ENCODE data around the gene DOK7.

The DOK7 gene

GRCh38 chr4:3464349-3464905 is 1.3 kb downstream of the DOK7 start:
- DNase-seq: no peak

GRCh38 chr4:3464911-3465697 is 2.0 kb downstream of the DOK7 start:
- DNase-seq: no peak

GRCh38 chr4:3465698-3466671 is 2.9 kb downstream of the DOK7 start:
- DNase-seq: no peak

- DNase-seq: no peak
These were observed 3.8 kb downstream of the DOK7 start for GRCh38 chr4:3466691-3467600.

- DNase-seq: no peak
These were observed 4.5 kb downstream of the DOK7 start for GRCh38 chr4:3467601-3468031.

- DNase-seq: no peak
These were observed 5.0 kb downstream of the DOK7 start for GRCh38 chr4:3468154-3468553.

DNA sequence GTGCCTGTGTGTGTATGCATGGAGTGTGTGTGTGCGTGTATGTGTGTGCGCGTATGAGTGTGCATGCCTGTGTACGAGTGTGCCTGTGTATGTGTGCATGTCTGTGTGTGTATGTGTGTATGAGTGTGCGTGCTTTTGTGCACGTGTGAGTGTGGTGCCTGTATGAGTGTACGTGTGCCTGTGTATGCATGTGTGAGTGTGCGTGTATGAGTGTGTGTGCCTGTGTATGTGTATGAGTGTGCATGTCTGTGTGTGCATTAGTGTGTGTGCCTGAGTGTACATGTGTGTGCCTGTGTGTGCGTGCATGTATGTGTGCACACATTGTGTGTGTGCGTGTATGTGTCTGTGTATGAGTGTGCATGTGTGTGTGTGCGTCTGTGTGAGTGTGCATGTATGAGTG is 5.7 kb downstream of the DOK7 start:
- DNase-seq: no peak

GRCh38 chr4:3469386-3470243 is 6.5 kb downstream of the DOK7 start:
- no peak for DNase-seq

DNA sequence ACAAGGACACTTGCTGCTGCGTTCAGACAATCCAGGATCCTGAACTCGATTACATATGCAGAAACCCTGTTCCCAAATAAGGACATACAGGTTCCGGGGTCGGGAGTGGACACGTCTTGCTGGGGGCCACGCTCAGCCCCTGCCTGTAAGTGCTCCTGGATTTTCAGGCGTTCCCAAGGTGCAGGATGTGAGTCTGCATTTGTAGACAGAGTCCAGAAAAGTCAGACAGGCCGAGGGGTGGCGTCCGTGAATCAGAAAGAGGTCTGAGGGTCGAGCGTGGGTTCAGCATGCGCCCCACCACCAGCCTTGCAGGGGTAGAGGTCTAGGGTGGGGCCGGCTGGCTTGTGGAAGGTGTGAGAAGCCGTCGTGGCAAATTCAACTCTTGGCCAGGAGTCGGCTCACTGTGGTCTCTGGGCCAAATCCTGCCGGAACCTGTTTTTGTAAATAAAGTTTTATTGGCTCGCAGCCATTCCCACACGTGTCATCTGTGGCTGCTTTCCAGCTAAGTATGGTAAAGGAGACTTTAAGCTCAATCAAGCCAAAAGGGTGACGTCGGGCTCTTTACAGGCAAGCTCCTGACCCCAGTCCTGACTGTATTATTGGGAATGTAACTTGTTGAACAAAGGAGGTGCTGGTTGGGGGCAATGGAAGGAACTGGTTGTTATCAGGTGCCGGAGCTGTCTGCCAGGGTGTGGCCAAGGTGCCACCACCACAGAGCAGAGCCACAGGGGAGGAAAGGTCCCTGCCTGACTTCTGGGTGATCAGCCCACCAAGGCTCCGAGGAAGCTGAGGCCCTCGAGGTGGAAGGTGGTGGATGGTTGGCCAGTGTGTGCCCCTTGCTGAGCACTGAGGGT is 7.4 kb downstream of the DOK7 start:
- DNase-seq: no peak

GRCh38 chr4:3471098-3471760 is 8.1 kb downstream of the DOK7 start:
- no peak for DNase-seq

GRCh38 chr4:3471886-3472285 is 8.8 kb downstream of the DOK7 start:
- DNase-seq: no peak

- no peak for DNase-seq
These were observed 9.5 kb downstream of the DOK7 start for GRCh38 chr4:3472411-3473141.

GRCh38 chr4:3473181-3473950 is 10.3 kb downstream of the DOK7 start:
- no peak for DNase-seq

GRCh38 chr4:3473996-3474765 is 11.1 kb downstream of the DOK7 start:
- DNase-seq: no peak

DNA sequence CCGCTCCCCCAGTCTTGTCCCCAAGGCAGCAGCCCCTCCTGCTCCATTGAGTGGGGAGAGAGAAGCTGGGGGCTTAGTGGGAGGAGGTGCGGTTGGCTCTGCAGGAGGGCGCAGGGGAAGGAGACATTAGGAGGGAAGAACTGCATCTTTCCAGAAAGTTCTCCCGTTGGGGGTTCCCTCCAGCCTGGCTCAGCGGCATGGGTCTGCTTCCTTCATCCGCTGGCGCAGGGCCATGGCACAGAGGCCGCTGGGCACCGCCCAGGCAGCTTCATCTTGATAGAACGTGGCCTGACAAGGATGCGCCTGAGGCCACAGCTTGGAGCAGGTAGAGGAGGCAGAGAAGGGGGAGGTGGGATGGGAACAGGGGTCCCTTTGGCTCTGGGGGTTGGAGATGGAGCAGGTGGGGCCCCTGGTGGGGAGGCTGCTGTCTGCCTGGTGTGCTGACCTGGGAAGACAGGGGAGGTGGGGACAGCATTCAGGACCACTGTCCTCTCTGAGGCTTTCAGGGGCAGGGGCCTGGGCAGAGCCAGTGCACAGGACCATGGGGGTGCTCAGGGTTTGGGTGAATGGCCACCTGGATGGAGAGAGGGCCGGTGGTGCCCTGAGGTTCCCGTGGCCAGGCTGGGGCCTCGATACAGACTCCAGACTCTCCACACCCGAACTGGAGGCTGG is 12.1 kb downstream of the DOK7 start:
- no peak for DNase-seq

GRCh38 chr4:3475713-3476260 is 12.7 kb downstream of the DOK7 start:
- no peak for DNase-seq

DNA sequence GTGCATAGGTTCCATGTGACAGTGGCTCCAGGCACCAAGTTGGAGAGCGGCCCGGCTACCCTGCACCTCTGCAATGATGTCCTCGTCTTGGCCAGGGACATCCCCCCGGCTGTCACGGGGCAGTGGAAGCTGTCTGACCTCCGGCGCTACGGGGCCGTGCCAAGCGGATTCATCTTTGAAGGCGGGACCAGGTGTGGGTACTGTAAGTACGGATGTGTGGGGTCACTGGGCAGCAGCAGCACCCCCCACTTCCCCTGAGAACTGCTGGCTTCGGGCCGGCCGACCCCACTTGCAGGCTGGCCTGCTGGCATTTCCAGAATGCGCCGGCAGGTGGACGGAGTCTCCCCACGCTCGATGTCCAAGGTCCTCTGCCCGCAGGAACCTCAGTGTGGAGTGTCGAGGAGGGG is 13.2 kb downstream of the DOK7 start:
- DNase-seq: no peak

Measured in NCI-H2227 treated with DMSO at 0.1 percent for 48 hours (cell line).